ENCODE measurements around the gene AKAP11. TPM values are rescaled to one million over a fixed set of nuclear protein-coding genes. Genes with fewer than 3 reads are reported as not detected.

The AKAP11 gene
- polyA plus RNA-seq, 1 donor from 2014 or later: 20.9 TPM

DNA sequence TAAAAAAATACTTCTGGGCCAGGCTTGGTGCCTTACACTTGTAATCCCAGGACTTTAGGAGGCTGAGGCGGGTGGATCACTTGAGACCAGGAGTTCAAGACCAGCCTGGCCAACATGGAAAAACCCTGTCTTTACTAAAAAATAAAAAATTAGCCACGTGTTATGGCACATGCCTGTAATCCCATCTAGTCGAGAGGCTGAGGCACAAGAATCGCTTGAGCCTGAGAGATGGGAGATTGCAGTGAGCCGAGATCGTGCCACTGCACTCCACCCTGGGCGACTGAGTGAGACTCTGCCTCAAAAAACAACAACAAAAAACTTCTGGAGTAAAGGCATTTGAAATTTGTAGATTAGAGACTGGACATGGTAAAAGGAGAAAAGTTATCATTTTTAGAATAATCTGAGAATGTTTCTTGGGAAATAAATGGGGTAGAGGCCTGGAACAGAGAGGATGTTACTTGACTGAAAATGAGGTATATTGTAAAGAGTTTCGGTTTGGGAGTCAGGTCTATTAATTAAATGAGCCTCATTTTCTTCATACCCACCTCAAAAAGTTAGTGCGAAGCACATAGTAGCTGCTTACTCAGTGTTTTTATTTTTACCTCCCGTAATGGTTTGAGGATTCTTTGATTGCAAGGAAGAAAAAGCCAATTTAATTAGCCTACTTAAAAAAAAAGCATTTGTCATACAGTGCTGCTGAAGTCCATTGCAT is 2.6 kb downstream of the AKAP11 start:
- no peaks in the 10 kb centered on the region for H4K20me1 ChIP-seq (ENCODE audit: insufficient read depth)
- no peak overlapping the region for H3K4me2 ChIP-seq (ENCODE audit: low read length)
- no peaks in the 10 kb centered on the region for H3K9me2 ChIP-seq (ENCODE audit: insufficient read depth, low read length)
- peaks cover 53% of the 10 kb centered on the region for H3K79me2 ChIP-seq (replicated peaks; ENCODE audit: insufficient read depth, low read length)
- H3K27ac ChIP-seq (ENCODE audit: low read length): no peak overlapping the region
- no peaks in the 10 kb centered on the region for H3K27me3 ChIP-seq (ENCODE audit: insufficient read depth, low read depth, low read length)
- no peak overlapping the region for H3K9ac ChIP-seq (ENCODE audit: low read length)
- TF ChIP-seq RAD21 (conservative IDR thresholded peaks at IDR 0.05) (no peak), POLR2AphosphoS5 (IDR thresholded peaks at IDR 0.05) (no peak), MXI1 (conservative IDR thresholded peaks at IDR 0.05; ENCODE audit: poor library complexity, severe bottlenecking) (no peak), EZH2 (IDR thresholded peaks at IDR 0.05; ENCODE audit: borderline replicate concordance, insufficient read depth, low read length, poor library complexity, severe bottlenecking) (no peak), TAF1 (IDR thresholded peaks at IDR 0.05; ENCODE audit: low read depth) (no peak), SMC3 (conservative IDR thresholded peaks at IDR 0.05; ENCODE audit: poor library complexity) (no peak), EP300 (conservative IDR thresholded peaks at IDR 0.05; ENCODE audit: poor library complexity, severe bottlenecking) (no peak)
- TF ChIP-seq, protein P1, sequence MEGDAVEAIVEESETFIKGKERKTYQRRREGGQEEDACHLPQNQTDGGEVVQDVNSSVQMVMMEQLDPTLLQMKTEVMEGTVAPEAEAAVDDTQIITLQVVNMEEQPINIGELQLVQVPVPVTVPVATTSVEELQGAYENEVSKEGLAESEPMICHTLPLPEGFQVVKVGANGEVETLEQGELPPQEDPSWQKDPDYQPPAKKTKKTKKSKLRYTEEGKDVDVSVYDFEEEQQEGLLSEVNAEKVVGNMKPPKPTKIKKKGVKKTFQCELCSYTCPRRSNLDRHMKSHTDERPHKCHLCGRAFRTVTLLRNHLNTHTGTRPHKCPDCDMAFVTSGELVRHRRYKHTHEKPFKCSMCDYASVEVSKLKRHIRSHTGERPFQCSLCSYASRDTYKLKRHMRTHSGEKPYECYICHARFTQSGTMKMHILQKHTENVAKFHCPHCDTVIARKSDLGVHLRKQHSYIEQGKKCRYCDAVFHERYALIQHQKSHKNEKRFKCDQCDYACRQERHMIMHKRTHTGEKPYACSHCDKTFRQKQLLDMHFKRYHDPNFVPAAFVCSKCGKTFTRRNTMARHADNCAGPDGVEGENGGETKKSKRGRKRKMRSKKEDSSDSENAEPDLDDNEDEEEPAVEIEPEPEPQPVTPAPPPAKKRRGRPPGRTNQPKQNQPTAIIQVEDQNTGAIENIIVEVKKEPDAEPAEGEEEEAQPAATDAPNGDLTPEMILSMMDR (IDR thresholded peaks at IDR 0.05; ENCODE audit: poor library complexity, severe bottlenecking): no peak
- TF ChIP-seq, protein P2, sequence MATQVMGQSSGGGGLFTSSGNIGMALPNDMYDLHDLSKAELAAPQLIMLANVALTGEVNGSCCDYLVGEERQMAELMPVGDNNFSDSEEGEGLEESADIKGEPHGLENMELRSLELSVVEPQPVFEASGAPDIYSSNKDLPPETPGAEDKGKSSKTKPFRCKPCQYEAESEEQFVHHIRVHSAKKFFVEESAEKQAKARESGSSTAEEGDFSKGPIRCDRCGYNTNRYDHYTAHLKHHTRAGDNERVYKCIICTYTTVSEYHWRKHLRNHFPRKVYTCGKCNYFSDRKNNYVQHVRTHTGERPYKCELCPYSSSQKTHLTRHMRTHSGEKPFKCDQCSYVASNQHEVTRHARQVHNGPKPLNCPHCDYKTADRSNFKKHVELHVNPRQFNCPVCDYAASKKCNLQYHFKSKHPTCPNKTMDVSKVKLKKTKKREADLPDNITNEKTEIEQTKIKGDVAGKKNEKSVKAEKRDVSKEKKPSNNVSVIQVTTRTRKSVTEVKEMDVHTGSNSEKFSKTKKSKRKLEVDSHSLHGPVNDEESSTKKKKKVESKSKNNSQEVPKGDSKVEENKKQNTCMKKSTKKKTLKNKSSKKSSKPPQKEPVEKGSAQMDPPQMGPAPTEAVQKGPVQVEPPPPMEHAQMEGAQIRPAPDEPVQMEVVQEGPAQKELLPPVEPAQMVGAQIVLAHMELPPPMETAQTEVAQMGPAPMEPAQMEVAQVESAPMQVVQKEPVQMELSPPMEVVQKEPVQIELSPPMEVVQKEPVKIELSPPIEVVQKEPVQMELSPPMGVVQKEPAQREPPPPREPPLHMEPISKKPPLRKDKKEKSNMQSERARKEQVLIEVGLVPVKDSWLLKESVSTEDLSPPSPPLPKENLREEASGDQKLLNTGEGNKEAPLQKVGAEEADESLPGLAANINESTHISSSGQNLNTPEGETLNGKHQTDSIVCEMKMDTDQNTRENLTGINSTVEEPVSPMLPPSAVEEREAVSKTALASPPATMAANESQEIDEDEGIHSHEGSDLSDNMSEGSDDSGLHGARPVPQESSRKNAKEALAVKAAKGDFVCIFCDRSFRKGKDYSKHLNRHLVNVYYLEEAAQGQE (IDR thresholded peaks at IDR 0.05; ENCODE audit: borderline replicate concordance): no peak
- H2AFZ ChIP-seq (ENCODE audit: low read depth, low read length): no peak overlapping the region
- H3K36me3 ChIP-seq (ENCODE audit: insufficient read depth, low read length): no peaks in the 10 kb centered on the region
- H3F3A ChIP-seq (ENCODE audit: insufficient read depth, low read length, poor library complexity, severe bottlenecking): no peaks in the 10 kb centered on the region
- H3K4me3 ChIP-seq (ENCODE audit: low read length): peak overlapping the region; percentile 94
- no peaks in the 10 kb centered on the region for H3K9me3 ChIP-seq (ENCODE audit: low read length)

DNA sequence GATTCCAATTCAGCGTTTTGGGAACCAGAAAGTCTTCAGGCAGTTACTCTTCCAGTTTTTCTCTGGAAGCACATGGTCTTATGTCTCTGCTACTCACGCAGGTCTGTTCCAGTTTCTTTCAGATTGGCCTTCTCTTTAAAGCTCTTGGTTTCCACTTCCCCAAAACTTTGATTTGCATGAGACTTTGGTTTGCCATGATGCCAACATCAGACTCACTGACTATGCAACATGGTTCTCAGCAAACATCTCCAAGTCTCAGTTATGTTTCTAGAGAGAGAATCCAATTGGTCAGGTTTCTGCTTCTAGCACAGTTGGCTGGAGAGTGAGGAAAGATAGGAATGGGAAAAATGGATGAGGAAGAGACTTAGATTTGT is 3.1 kb downstream of the AKAP11 start:
- H4K20me1 ChIP-seq (ENCODE audit: insufficient read depth): no peaks in the 10 kb centered on the region
- H3K4me2 ChIP-seq (ENCODE audit: low read length): no peak overlapping the region
- no peaks in the 10 kb centered on the region for H3K27me3 ChIP-seq (ENCODE audit: insufficient read depth, low read depth, low read length)
- no peaks in the 10 kb centered on the region for H3K9me2 ChIP-seq (ENCODE audit: insufficient read depth, low read length)
- H3K36me3 ChIP-seq (ENCODE audit: insufficient read depth, low read length): no peaks in the 10 kb centered on the region
- no peaks in the 10 kb centered on the region for H3F3A ChIP-seq (ENCODE audit: insufficient read depth, low read length, poor library complexity, severe bottlenecking)
- no peak for TF ChIP-seq EP300 (conservative IDR thresholded peaks at IDR 0.05; ENCODE audit: poor library complexity, severe bottlenecking)
- peaks cover 55% of the 10 kb centered on the region for H3K79me2 ChIP-seq (replicated peaks; ENCODE audit: insufficient read depth, low read length)
- H2AFZ ChIP-seq (ENCODE audit: low read depth, low read length): no peak overlapping the region
- no peaks in the 10 kb centered on the region for H3K9me3 ChIP-seq (ENCODE audit: low read length)
- H3K9ac ChIP-seq (ENCODE audit: low read length): no peak overlapping the region
- H3K4me3 ChIP-seq (ENCODE audit: low read length): no peak overlapping the region
- H3K27ac ChIP-seq (ENCODE audit: low read length): no peak overlapping the region

Data from neural cell (in vitro differentiated cells).